ENCODE data around the gene NXN.

Gene NXN

DNA sequence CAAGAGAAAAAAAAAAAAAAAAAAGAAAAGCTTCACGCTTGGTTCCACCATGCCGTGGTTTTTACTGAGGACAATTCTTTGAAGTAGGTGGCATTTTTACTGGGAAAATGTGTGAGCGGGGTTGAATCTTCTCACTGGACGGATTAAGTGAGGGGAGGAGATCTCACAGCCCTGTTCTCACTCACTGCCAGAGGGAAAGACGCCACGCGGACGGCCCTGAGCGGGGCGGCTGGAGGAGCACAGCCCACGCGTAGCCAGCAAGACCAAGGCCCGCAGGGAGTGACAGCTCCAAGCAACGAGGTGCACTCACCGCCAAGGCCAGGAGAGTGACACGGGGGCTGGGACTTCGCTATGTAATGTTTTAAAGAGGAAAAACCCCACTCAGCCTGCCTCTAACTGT is 154.4 kb downstream of the NXN start:
- H3K4me3 ChIP-seq (replicated peaks; ENCODE audit: low read depth, low read length) = no peak overlapping the region
- TF ChIP-seq, protein P1, sequence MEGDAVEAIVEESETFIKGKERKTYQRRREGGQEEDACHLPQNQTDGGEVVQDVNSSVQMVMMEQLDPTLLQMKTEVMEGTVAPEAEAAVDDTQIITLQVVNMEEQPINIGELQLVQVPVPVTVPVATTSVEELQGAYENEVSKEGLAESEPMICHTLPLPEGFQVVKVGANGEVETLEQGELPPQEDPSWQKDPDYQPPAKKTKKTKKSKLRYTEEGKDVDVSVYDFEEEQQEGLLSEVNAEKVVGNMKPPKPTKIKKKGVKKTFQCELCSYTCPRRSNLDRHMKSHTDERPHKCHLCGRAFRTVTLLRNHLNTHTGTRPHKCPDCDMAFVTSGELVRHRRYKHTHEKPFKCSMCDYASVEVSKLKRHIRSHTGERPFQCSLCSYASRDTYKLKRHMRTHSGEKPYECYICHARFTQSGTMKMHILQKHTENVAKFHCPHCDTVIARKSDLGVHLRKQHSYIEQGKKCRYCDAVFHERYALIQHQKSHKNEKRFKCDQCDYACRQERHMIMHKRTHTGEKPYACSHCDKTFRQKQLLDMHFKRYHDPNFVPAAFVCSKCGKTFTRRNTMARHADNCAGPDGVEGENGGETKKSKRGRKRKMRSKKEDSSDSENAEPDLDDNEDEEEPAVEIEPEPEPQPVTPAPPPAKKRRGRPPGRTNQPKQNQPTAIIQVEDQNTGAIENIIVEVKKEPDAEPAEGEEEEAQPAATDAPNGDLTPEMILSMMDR (IDR thresholded peaks at IDR 0.05; ENCODE audit: low read length, missing control alignments) = no peak
- no peak for DNase-seq (ENCODE audit: low read depth)

DNA sequence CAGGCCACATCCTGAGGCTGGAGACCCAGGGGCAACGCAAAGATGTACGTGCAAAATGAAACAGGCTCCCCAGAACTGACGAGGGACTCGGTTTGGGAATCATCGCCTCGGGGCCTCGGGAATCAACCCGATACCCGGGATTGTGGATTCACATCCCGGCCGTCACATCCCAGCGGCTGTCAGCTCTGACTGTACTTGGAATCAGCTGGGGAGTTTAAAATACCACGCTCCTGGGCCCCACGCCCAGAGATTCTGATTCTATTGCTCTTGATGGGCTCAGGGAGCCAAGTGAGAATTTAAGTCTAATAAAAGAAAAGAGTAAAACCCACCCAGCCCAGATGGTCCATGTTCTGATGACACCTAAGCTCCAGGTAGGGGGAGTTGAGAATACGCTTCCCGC is 155.2 kb downstream of the NXN start:
- TF ChIP-seq, protein P1 (IDR thresholded peaks at IDR 0.05; ENCODE audit: low read length, missing control alignments) = no peak
- DNase-seq (ENCODE audit: low read depth) = no peak
- no peak overlapping the region for H3K4me3 ChIP-seq (replicated peaks; ENCODE audit: low read depth, low read length)

DNA sequence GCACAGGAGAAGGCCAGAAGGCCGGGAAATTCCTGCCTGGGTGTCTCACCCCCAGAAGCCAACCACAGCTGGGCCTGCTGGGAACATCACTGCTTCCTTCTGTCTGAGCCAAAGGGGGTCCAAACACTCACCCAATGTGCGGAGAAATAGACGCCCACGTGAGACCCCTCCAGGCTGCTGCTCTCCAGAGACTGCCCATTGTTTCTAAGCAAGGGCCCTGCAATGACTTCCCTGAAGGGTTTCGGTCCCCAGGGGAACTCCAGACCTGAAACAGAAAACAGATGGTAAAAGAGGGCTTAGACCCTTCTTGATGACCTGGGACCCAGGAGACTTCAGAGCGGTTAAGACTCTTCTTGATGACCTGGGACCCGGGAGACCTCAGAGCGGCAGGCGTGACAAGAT is 156.1 kb downstream of the NXN start:
- DNase-seq (ENCODE audit: low read depth) = no peak
- H3K4me3 ChIP-seq (replicated peaks; ENCODE audit: low read depth, low read length) = no peak overlapping the region
- TF ChIP-seq, protein P1 (IDR thresholded peaks at IDR 0.05; ENCODE audit: low read length, missing control alignments) = no peak

DNA sequence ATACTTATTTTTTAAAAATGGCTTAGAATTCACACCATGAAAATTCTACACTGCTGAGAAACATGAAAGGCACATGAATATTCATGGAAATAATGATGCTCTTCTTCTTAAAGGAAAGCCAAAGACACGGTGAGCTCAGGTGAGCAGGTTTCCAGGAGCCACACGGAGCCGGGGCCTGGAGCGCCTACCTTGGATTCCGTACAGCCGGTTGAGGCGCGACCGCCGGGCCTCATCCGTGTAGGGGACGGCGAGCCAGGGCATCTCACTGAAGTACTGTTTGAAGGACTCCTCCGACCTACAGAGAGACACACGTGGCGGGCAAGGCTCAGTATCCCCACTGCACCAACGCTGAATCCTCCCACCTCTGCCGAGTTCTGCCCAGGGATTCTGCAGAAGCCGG is 160.3 kb downstream of the NXN start:
- no peak overlapping the region for H3K4me3 ChIP-seq (replicated peaks; ENCODE audit: low read depth, low read length)
- no peak for DNase-seq (ENCODE audit: low read depth)
- TF ChIP-seq, protein P1 (IDR thresholded peaks at IDR 0.05; ENCODE audit: low read length, missing control alignments) = no peak

DNA sequence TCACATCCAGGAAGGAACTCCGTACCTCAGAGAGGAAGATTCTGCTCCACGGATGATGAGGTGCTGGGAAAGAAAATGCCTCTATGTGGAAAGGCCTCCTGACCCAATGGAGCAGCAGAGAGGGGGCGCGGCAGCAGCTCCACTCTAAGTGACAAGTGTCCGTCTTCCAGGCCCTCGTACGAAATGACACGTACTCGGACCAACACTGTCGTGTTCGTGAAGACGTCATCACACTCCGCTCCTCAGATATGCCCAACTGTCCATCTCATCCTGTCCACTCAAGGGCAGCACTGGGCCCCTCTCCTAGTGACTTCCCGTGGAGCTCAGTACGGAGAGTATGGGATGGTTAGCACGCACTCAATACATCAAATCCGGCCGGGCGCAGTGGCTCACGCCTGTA is 165.2 kb downstream of the NXN start:
- no peak overlapping the region for H3K4me3 ChIP-seq (replicated peaks; ENCODE audit: low read depth, low read length)
- TF ChIP-seq, protein P1 (IDR thresholded peaks at IDR 0.05; ENCODE audit: low read length, missing control alignments) = no peak
- no peak for DNase-seq (ENCODE audit: low read depth)

DNA sequence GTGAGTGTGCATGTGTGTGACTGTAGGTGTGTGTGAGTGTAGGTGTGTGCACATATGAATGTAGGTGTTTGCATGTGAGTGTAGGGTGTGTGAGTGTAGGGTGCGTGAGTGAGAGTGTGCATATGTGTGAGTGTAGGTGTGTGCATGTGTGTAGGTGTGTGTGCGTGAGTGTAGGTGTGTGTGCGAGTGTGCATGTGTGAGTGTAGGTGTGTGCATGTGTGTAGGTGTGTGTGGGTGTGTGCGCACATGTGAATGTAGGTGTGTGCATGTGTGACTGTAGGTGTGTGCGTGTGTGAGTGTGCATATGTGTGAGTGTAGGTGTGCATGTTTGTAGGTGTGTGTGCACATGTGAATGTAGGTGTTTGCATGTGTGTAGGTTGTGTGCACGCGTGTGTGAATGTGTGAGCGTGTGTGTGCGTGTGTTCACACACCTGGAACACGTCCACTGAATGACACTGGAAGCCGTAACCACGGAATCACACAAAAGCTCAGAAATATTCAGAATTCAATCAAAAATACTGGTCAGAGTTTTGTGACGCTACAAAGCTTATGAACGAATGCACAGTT is 166.9 kb downstream of the NXN start:
- no peak for DNase-seq (ENCODE audit: low read depth)
- TF ChIP-seq, protein P1 (IDR thresholded peaks at IDR 0.05; ENCODE audit: low read length, missing control alignments) = no peak
- no peak overlapping the region for H3K4me3 ChIP-seq (replicated peaks; ENCODE audit: low read depth, low read length)

DNA sequence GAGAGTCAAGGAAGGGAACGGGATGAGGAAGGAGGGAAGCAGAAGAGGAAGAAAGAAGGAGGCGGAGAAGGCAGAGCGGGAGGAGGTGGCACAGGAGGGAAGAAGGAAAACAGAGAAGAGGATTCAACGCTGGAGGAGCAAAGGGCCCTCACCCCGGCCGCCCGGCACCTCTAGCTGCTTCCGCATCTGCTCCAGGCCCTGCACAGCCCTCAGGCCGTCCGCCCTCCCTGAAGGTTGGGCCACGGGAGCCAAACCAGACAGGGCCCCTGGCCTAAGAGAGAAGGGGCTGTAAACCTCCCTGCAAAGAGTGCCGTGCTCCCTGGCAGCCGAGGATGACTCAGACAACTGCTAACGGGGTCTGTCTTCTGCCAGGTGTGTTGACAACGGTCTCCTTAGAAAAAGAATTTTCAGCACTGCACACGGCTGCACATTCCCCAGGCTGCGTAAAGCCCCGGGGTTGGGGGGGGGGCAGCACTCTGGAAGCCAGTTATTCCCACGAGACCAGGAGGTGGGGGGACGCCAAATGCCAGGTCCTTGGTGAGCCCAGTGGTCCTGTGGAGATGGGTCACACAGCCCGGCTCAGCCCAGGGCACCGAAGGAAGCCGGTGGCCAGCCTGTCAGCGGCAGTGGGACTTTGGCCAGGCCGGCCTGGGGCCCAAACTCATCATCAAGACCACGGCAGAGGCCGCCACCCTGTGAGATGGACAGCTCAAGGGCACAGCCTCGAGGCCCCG is 168.4 kb downstream of the NXN start:
- TF ChIP-seq, protein P1 (IDR thresholded peaks at IDR 0.05; ENCODE audit: low read length, missing control alignments) = no peak
- no peak for DNase-seq (ENCODE audit: low read depth)
- H3K4me3 ChIP-seq (replicated peaks; ENCODE audit: low read depth, low read length) = no peak overlapping the region
